Colonic mucosa (tissue), 4 donors: ENCODE results near the gene KIF6. TPM values are rescaled to one million over a fixed set of nuclear protein-coding genes. Genes with fewer than 3 reads are reported as not detected.

Source experiments
- DNase-seq: peaks from one replicate; pipeline ENCODE4 v3.0.0-alpha.2; 2020
- H3K27ac ChIP-seq: fragments of 200-600 bp; one replicate; pipeline ENCODE4 v1.8.0; 2021
- H3K27me3 ChIP-seq: fragments of 200-600 bp; one replicate; pipeline ENCODE4 v1.8.0; 2021
- H3K36me3 ChIP-seq: fragments of 200-600 bp; one replicate; pipeline ENCODE4 v1.8.0; 2021
- H3K4me1 ChIP-seq: fragments of 200-600 bp; one replicate; pipeline ENCODE4 v1.8.0; 2021; ENCODE audit warnings: mild to moderate bottlenecking
- H3K4me3 ChIP-seq: fragments of 200-600 bp; one replicate; pipeline ENCODE4 v1.8.0; 2021
- H3K9ac ChIP-seq, 2 donors: one replicate each; pipeline ENCODE4 v1.7.0; 2013; ENCODE audit warnings: control low read depth in 2 of 2, low read depth in 2 of 2, low read length in 2 of 2
- H3K9me3 ChIP-seq: fragments of 200-600 bp; one replicate; pipeline ENCODE4 v1.8.0; 2021
- intact Hi-C: fragments of 100-400 bp; cut with DNase I; formaldehyde crosslinking; loops from one replicate; pipeline ENCODE4 v1.14.1; 2022
- total RNA-seq, 2 donors: library from RNA; stranded (reverse); fragmentation: NEBNext Ultra II Directional in 1 of 2; extraction: Animal tissue kit (Norgen Biotek cat#: 25700) in 1 of 2; gene quantifications; one replicate each; pipeline ENCODE4 v1.2.1, GENCODE V29; 2021
- TF ChIP-seq, protein P1 (sequence below): fragments of 200-600 bp; IDR thresholded peaks from one replicate; pipeline ENCODE4 v1.8.0; 2022; ENCODE audit warnings: antibody characterized with exemption, mild to moderate bottlenecking
- donor health status: healthy.
- donor health status: DM: no; HTN: no; CAD: no.
- donor health status: DM: no; HTN: no; CAD: no.

Gene KIF6
- total RNA-seq, 2 donors from 2014 or later = 0.08 to 0.17 TPM

DNA sequence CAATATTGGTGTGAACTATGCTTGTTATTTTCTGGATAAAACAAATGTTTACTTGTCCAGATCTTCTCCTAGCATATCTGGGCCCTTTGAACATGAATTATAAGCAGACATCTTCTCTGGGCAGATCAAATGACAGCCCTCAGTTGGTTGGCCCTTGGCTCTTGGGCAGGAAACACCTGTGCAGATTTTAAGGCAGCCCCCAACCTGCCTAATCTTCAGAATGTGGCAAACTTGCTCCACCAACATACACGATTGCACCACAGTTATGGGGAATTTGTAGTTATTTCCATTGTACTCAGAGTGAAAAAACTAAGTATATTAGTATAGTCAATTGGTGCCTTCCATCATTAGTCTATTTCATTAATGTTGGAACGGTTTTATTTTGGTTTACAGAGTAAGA is 307.8 kb downstream of the KIF6 start:
- Histone ChIP-seq H3K27ac (no peak overlapping the region), H3K9me3 (no peaks in the 10 kb centered on the region), H3K9ac (no peak overlapping the region), H3K4me1 (no peaks in the 10 kb centered on the region), H3K4me3 (no peak overlapping the region), H3K36me3 (no peaks in the 10 kb centered on the region), H3K27me3 (no peaks in the 10 kb centered on the region)
- intact Hi-C loops = no loop called here
- TF ChIP-seq, protein P1, sequence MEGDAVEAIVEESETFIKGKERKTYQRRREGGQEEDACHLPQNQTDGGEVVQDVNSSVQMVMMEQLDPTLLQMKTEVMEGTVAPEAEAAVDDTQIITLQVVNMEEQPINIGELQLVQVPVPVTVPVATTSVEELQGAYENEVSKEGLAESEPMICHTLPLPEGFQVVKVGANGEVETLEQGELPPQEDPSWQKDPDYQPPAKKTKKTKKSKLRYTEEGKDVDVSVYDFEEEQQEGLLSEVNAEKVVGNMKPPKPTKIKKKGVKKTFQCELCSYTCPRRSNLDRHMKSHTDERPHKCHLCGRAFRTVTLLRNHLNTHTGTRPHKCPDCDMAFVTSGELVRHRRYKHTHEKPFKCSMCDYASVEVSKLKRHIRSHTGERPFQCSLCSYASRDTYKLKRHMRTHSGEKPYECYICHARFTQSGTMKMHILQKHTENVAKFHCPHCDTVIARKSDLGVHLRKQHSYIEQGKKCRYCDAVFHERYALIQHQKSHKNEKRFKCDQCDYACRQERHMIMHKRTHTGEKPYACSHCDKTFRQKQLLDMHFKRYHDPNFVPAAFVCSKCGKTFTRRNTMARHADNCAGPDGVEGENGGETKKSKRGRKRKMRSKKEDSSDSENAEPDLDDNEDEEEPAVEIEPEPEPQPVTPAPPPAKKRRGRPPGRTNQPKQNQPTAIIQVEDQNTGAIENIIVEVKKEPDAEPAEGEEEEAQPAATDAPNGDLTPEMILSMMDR = no peak
- DNase-seq = no peak

DNA sequence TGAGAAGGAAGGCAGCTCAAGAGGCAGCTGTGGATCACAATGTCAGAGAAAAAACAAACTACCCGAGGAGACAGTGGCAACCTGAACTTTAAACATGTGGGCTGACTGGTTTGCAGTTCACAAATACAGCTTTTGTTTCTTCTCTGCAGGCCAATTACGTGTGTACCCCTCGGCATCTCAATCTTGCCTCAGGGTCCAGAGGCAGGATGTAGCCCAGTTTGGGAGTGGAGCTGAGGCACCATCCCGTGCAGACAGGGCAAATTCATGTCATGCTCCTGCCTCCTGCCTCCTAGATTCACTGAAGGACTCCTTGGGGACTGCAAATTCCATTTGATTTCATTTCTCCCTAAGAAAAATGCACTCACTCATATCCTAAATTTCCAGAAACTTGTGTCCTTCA is 308.5 kb downstream of the KIF6 start:
- Histone ChIP-seq H3K4me1 (no peaks in the 10 kb centered on the region), H3K27me3 (no peaks in the 10 kb centered on the region), H3K9ac (no peak overlapping the region), H3K36me3 (no peaks in the 10 kb centered on the region), H3K4me3 (no peak overlapping the region), H3K27ac (no peak overlapping the region), H3K9me3 (no peaks in the 10 kb centered on the region)
- TF ChIP-seq, protein P1 = no peak
- no peak for DNase-seq
- intact Hi-C loops = no loop called here

DNA sequence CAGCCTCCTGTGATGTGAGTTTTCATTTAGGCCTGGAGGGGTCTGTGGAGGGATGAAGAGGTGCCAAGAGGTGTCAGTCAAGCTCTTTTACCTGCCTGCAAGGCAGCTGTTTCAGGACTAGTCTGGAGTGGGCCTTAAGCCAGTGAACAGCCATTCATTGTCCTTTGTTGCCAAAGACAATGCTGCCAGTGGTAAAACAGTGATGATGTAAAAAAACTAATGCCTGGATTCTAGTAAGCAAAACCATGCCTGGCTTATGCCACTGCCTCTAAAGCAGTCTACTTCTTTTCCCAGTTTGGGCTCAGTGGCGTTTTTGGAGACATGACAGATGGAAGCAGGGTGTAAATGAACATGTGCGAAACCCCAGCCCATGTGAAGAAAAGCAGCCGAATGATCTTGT is 309.2 kb downstream of the KIF6 start:
- Histone ChIP-seq H3K36me3 (no peaks in the 10 kb centered on the region), H3K27me3 (no peaks in the 10 kb centered on the region), H3K9ac (no peak overlapping the region), H3K4me3 (no peak overlapping the region), H3K4me1 (no peaks in the 10 kb centered on the region), H3K27ac (no peak overlapping the region), H3K9me3 (no peaks in the 10 kb centered on the region)
- TF ChIP-seq, protein P1 = no peak
- DNase-seq = no peak
- intact Hi-C loops = no loop called here

DNA sequence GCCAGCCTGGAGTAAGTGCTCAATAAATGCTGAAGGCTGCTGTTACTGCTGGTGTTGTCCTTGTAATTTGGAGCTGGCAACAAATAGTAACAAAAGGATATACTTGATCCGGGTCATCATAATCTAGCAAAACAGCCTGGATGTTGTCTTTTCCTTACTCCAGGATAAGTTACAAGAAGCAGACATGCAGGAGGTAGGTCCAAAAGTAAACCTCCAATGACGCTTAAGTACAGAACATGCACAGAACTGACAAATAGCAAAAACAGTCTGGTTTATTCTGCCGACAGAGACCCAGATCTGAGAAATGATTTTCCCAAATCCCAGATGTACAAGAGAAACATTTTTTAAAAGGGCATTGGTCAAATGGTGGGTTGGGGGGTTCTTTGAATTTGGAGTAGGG is 309.7 kb downstream of the KIF6 start:
- TF ChIP-seq, protein P1 = no peak
- no peak for DNase-seq

DNA sequence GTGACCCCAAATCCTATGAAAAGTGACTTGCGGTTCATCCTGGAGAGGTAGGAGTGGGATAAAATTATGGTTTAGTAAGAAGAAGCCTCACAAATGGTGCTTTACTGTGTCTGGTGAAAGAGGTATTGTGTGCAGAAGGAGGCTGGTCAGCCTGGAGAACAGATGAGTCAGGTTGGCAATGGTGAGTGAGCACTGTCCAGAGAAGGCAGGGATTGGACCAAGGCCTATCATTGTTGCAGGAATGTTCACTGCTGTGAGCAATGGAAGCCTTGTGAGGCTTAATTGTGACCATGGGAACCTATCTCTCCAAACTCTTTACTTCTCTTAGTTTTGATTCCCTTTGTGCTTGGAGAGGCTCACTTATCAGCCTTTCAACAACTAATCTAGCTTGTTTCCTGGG is 313.7 kb downstream of the KIF6 start:
- TF ChIP-seq, protein P1 = no peak
- H3K9me3 ChIP-seq = no peaks in the 10 kb centered on the region
- H3K36me3 ChIP-seq = no peaks in the 10 kb centered on the region
- H3K9ac ChIP-seq = no peak overlapping the region
- H3K4me1 ChIP-seq = no peaks in the 10 kb centered on the region
- no peak overlapping the region for H3K27ac ChIP-seq
- H3K4me3 ChIP-seq = no peak overlapping the region
- intact Hi-C loops = no loop called here
- H3K27me3 ChIP-seq = no peaks in the 10 kb centered on the region
- DNase-seq = no peak

More for the DNA sequence above, 309.7 kb downstream of the KIF6 start:
- Histone ChIP-seq H3K27me3 (no peaks in the 10 kb centered on the region), H3K9me3 (no peaks in the 10 kb centered on the region), H3K4me1 (no peaks in the 10 kb centered on the region), H3K27ac (no peak overlapping the region), H3K9ac (no peak overlapping the region), H3K36me3 (no peaks in the 10 kb centered on the region), H3K4me3 (no peak overlapping the region)
- intact Hi-C loops = no loop called here

DNA sequence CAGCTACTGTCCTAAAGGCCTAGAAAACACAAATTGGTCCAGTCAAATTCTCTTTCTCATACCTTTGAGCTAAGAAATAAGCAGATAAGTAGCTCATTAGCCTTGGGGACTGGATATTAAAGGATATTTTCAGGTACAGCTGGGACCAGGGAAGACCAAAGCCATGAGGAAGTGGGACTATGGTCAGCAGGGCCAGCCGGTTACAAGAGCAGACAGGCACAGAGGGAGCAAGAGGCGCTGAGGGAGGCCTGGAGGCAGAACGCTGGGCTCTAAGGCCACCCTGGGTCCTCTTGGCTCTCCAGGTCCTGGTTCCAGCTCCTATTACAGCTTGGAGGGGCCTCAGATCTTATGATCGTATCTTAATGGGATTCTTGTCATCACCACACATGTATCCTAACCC is 314.2 kb downstream of the KIF6 start:
- no peak for DNase-seq
- TF ChIP-seq, protein P1 = no peak
- Histone ChIP-seq H3K9ac (no peak overlapping the region), H3K36me3 (no peaks in the 10 kb centered on the region), H3K4me3 (no peak overlapping the region), H3K9me3 (no peaks in the 10 kb centered on the region), H3K27ac (no peak overlapping the region), H3K27me3 (no peaks in the 10 kb centered on the region), H3K4me1 (no peaks in the 10 kb centered on the region)
- intact Hi-C loops = no loop called here
